Stimulated activated CD8-positive, alpha-beta memory T cell treated with anti-CD3 and anti-CD28 coated beads, Interleukin-12 subunit alpha, Interleukin-12 subunit beta, amount 100 ng/mL, for 24 hours (primary cell): ENCODE measurements around the gene ARHGEF9.
"Not testable (repeated sequence)": the region's sequence is repeated elsewhere in the genome, so short reads cannot be mapped to it uniquely, and the experiment has no call there.

ENCODE experiments used
- DNase-seq: peaks from one replicate; pipeline ENCODE4 v3.0.0-alpha.2; 2020; ENCODE audit errors: extremely low read depth

The ARHGEF9 gene

GRCh38 chrX:63784902-63785707, at the start of gene ARHGEF9:
Gene ARHGEF9 (minus strand): TSS chrX:63785214. CDS start chrX:63785145, 69 bp downstream.
- DNase-seq, result no peak

- not testable (repeated sequence) for DNase-seq
These were observed 40.4 kb upstream of the ARHGEF9 start for GRCh38 chrX:63825446-63825845.

- DNase-seq, result no peak
These were observed 33.1 kb upstream of the ARHGEF9 start for GRCh38 chrX:63818156-63818555.

GRCh38 chrX:63817696-63818095, 32.7 kb upstream of the ARHGEF9 start:
- DNase-seq, result no peak

GRCh38 chrX:63812823-63813222, 27.8 kb upstream of the ARHGEF9 start:
- DNase-seq, result no peak

GRCh38 chrX:63810746-63811145, 25.7 kb upstream of the ARHGEF9 start:
- no peak for DNase-seq

- no peak for DNase-seq
These were observed 24.2 kb upstream of the ARHGEF9 start for GRCh38 chrX:63809173-63809572.

- DNase-seq, result not testable (repeated sequence)
These were observed 10.4 kb upstream of the ARHGEF9 start for GRCh38 chrX:63795406-63795805.

- no peak for DNase-seq
These were observed 660 bp upstream of the ARHGEF9 start for GRCh38 chrX:63785708-63786040.

GRCh38 chrX:63784346-63784901, 590 bp downstream of the ARHGEF9 start:
- DNase-seq, result no peak

GRCh38 chrX:63782515-63782914, 2.5 kb downstream of the ARHGEF9 start:
- no peak for DNase-seq

GRCh38 chrX:63768760-63769159, 16.3 kb downstream of the ARHGEF9 start:
- DNase-seq, result no peak

GRCh38 chrX:63765712-63766111, 19.3 kb downstream of the ARHGEF9 start:
- DNase-seq, result no peak

GRCh38 chrX:63764946-63765345, 20.1 kb downstream of the ARHGEF9 start:
- no peak for DNase-seq

- no peak for DNase-seq
These were observed 23.4 kb downstream of the ARHGEF9 start for GRCh38 chrX:63761639-63762038.

- DNase-seq, result no peak
These were observed 27.0 kb downstream of the ARHGEF9 start for GRCh38 chrX:63758011-63758410.

- no peak for DNase-seq
These were observed 29.1 kb downstream of the ARHGEF9 start for GRCh38 chrX:63755892-63756291.

- peak; percentile 54 for DNase-seq
These were observed 30.0 kb downstream of the ARHGEF9 start for GRCh38 chrX:63754860-63755579.

GRCh38 chrX:63754136-63754859, 30.7 kb downstream of the ARHGEF9 start:
- no peak for DNase-seq

GRCh38 chrX:63751481-63751880, 33.5 kb downstream of the ARHGEF9 start:
- no peak for DNase-seq

GRCh38 chrX:63750811-63751210, 34.2 kb downstream of the ARHGEF9 start:
- no peak for DNase-seq

- no peak for DNase-seq
These were observed 37.7 kb downstream of the ARHGEF9 start for GRCh38 chrX:63747331-63747730.
